Measurements from ENCODE around the gene CCDC116. TPM values are rescaled to one million over a fixed set of nuclear protein-coding genes. Genes with fewer than 3 reads are reported as not detected.
"Not testable (repeated sequence)": the region's sequence is repeated elsewhere in the genome, so short reads cannot be mapped to it uniquely, and the experiment has no call there.

Gene CCDC116
- total and polyA plus RNA-seq, 4 donors, result 0.37 to 0.74 (median 0.72) TPM

DNA sequence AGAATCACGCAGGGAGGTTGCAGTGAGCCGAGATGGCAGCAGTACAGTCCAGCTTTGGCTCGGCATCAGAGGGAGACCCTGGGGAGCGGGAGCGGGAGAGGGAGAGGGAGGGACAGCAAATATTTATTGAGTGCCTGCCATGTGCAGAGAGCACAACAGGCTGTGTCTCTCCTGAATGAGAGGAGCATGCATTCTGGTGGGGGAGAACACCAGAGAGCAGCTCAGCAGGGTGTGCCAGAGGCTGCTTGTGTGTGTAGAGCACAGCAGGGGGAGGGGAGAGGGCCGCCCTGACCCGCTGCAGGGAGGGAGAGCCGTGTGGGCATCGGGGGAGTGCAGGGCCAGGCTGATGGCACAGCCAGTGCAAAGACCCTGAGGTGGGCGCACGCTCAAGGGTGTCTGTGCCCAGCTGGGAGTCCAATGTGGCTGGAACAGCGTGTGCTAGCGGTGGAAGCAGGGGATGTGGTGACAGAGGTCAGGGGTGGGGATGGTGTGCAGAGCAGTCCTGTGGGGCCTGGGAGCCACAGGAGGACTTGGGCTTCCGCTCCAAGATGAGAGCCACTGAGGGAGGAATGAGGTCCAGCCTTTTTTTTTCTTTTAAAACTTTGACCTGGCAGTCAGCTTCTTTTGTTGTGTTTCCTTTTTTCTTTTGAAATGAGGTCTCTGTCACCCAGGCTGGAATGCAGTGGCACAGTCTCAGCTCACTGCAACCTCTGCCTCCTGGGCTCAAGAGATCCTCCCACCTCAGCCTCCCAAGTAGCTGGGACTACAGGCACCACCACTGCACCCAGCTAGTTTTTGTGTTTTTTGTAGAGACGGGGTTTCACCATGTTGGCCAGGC is 45.3 kb downstream of the CCDC116 start:
- Histone ChIP-seq H3K27ac (ENCODE audit: low read depth in 1 of 2, low read length in 1 of 2) (no peak overlapping the region), H3K4me1 (ENCODE audit: control insufficient read depth in 5 of 5, insufficient read depth in 5 of 5, low read length in 5 of 5) (no peaks in the 10 kb centered on the region), H3K27me3 (ENCODE audit: control insufficient read depth in 3 of 3, insufficient read depth in 3 of 3, low read length in 2 of 3) (no peaks in the 10 kb centered on the region), H3K36me3 (ENCODE audit: control insufficient read depth in 4 of 4, insufficient read depth in 4 of 4, low read length in 4 of 4) (peaks cover 4 to 55% (median 9%) of the 10 kb centered on the region in 4 donors), H3K9ac (ENCODE audit: insufficient read depth in 1 of 2, low read length in 2 of 2) (no peak overlapping the region), H3K4me3 (no peak overlapping the region), H3K9me3 (ENCODE audit: control insufficient read depth in 4 of 4, insufficient read depth in 3 of 4, low read length in 3 of 4) (no peaks in the 10 kb centered on the region)
- DNase-seq (no peak), ATAC-seq (ENCODE audit: insufficient read depth, low FRiP score) (no peak)
- TF ChIP-seq, protein P1, sequence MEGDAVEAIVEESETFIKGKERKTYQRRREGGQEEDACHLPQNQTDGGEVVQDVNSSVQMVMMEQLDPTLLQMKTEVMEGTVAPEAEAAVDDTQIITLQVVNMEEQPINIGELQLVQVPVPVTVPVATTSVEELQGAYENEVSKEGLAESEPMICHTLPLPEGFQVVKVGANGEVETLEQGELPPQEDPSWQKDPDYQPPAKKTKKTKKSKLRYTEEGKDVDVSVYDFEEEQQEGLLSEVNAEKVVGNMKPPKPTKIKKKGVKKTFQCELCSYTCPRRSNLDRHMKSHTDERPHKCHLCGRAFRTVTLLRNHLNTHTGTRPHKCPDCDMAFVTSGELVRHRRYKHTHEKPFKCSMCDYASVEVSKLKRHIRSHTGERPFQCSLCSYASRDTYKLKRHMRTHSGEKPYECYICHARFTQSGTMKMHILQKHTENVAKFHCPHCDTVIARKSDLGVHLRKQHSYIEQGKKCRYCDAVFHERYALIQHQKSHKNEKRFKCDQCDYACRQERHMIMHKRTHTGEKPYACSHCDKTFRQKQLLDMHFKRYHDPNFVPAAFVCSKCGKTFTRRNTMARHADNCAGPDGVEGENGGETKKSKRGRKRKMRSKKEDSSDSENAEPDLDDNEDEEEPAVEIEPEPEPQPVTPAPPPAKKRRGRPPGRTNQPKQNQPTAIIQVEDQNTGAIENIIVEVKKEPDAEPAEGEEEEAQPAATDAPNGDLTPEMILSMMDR (IDR thresholded peaks at IDR 0.05; ENCODE audit: control extremely low read depth, extremely low read depth), result no peak
- WGBS, 2 donors, result 93 to 95% methylated on average over 15 of the region's 15 CpGs

DNA sequence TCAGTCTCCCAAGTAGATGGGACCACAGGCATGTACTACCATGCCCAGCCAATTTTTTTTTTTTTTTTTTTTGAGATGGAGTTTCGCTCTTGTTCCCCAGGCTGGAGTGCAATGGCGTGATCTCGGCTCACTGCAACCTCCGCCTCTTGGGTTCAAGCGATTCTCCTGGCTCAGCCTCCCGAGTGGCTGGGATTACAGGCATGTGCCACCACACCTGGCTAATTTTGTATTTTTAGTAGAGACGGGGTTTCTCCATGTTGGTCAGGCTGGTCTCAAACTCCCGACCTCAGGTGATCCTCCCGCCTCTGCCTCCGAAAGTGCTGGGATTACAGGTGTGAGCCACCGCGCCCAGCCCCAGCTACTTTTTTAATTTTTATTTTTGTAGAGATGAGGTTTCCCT is 46.3 kb downstream of the CCDC116 start:
- not testable (repeated sequence) for H3K9ac ChIP-seq (ENCODE audit: insufficient read depth in 1 of 2, low read length in 2 of 2); H3K4me1 ChIP-seq (ENCODE audit: control insufficient read depth in 5 of 5, insufficient read depth in 5 of 5, low read length in 5 of 5); H3K27me3 ChIP-seq (ENCODE audit: control insufficient read depth in 3 of 3, insufficient read depth in 3 of 3, low read length in 2 of 3); H3K27ac ChIP-seq (ENCODE audit: low read depth in 1 of 2, low read length in 1 of 2); H3K9me3 ChIP-seq (ENCODE audit: control insufficient read depth in 4 of 4, insufficient read depth in 3 of 4, low read length in 3 of 4); ATAC-seq (ENCODE audit: insufficient read depth, low FRiP score); H3K4me3 ChIP-seq; DNase-seq
- H3K36me3 ChIP-seq (ENCODE audit: control insufficient read depth in 4 of 4, insufficient read depth in 4 of 4, low read length in 4 of 4), result peaks cover 4 to 54% (median 11%) of the 10 kb centered on the region in 4 donors
- WGBS, 2 donors, result 96 to 97% methylated on average over 12 of the region's 12 CpGs

DNA sequence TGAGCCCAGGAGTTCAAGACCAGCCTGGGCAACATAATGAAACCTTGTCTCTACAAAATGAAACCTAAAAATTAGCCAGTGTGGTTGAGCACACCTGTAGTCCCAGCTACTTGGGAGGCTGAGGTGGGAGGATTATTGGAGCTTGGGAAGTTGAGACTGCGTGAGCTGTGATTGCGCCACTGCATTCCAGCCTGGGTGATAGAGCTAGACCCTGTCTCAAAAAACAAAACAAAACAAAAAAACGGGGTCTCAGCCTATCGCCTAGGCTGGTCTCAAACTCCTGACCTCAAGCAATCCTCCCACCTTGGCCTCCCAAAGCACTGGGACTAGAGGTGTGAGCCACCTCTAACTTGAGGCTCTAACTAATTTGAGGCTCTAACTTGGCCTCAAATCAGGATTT is 46.8 kb downstream of the CCDC116 start:
- H3K4me3 ChIP-seq, result no peak overlapping the region
- no peak for DNase-seq
- TF ChIP-seq, protein P1 (IDR thresholded peaks at IDR 0.05; ENCODE audit: control extremely low read depth, extremely low read depth), result no peak
- no peak overlapping the region for H3K27ac ChIP-seq (ENCODE audit: low read depth in 1 of 2, low read length in 1 of 2)
- H3K4me1 ChIP-seq (ENCODE audit: control insufficient read depth in 5 of 5, insufficient read depth in 5 of 5, low read length in 5 of 5), result no peaks in the 10 kb centered on the region
- ATAC-seq (ENCODE audit: insufficient read depth, low FRiP score), result no peak
- no peaks in the 10 kb centered on the region for H3K9me3 ChIP-seq (ENCODE audit: control insufficient read depth in 4 of 4, insufficient read depth in 3 of 4, low read length in 3 of 4)
- H3K9ac ChIP-seq (ENCODE audit: insufficient read depth in 1 of 2, low read length in 2 of 2), result no peak overlapping the region
- H3K36me3 ChIP-seq (ENCODE audit: control insufficient read depth in 4 of 4, insufficient read depth in 4 of 4, low read length in 4 of 4), result peaks cover 2 to 52% (median 11%) of the 10 kb centered on the region in 4 donors
- H3K27me3 ChIP-seq (ENCODE audit: control insufficient read depth in 3 of 3, insufficient read depth in 3 of 3, low read length in 2 of 3), result no peaks in the 10 kb centered on the region
- 94 to 99% methylated on average over 4 of the region's 4 CpGs for WGBS, 2 donors

DNA sequence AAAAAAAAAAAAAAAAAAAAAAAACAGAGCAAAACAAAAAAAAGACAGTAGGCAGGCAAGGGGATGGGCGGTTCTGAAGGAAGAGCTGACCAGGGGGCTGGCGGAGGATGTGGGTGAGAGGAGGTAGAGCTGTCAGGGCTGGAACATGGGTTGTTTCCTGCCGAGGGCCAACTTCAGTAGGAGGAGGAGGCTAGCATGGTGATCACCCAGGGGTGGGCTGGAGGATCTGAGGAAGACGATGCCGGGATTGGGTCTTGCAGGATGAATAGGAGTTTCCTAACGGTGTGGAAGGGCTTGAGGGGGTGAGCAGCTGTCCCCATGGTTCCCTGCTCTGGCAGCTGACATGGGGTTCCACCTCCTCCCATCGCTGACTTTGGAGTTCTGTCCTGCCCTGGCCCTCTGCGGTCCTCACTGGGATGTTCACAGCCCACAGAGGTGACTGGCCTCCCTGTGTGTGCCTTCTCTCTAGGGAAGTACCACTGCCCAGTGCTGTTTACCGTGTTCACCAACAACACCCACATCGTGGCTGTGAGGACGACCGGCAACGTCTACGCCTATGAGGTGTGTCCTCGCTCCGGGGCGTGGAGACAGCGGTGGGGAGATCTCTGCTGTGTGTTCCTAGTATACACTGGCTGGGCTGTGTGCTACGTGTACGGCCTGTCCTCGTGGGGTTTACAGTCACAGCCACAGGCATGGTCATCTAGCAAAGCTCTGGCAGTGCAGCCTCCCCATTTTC is 48.4 kb downstream of the CCDC116 start:
- H3K36me3 ChIP-seq (ENCODE audit: control insufficient read depth in 4 of 4, insufficient read depth in 4 of 4, low read length in 4 of 4), result peaks cover 0 to 50% (median 4%) of the 10 kb centered on the region in 4 donors
- DNase-seq, result no peak
- TF ChIP-seq, protein P1 (IDR thresholded peaks at IDR 0.05; ENCODE audit: control extremely low read depth, extremely low read depth), result no peak
- H3K27ac ChIP-seq (ENCODE audit: low read depth in 1 of 2, low read length in 1 of 2), result no peak overlapping the region
- H3K9me3 ChIP-seq (ENCODE audit: control insufficient read depth in 4 of 4, insufficient read depth in 3 of 4, low read length in 3 of 4), result no peaks in the 10 kb centered on the region
- no peak overlapping the region for H3K9ac ChIP-seq (ENCODE audit: insufficient read depth in 1 of 2, low read length in 2 of 2)
- no peak for ATAC-seq (ENCODE audit: insufficient read depth, low FRiP score)
- 95% methylated on average over 21 of the region's 21 CpGs for WGBS, 2 donors
- H3K4me3 ChIP-seq, result no peak overlapping the region
- no peaks in the 10 kb centered on the region for H3K4me1 ChIP-seq (ENCODE audit: control insufficient read depth in 5 of 5, insufficient read depth in 5 of 5, low read length in 5 of 5)
- no peaks in the 10 kb centered on the region for H3K27me3 ChIP-seq (ENCODE audit: control insufficient read depth in 3 of 3, insufficient read depth in 3 of 3, low read length in 2 of 3)
